Right kidney (tissue), 1 donor: Measurements from ENCODE around the gene NRIP3.
"Not testable (repeated sequence)": the region's sequence is repeated elsewhere in the genome, so short reads cannot be mapped to it uniquely, and the experiment has no call there.

Source experiments
- DNase-seq: peaks from one replicate; pipeline ENCODE4 v3.0.0-alpha.2; 2016

NRIP3 gene

GRCh38 chr11:8971924-8972316 is 31.9 kb downstream of the NRIP3 start:
- no peak for DNase-seq

DNA sequence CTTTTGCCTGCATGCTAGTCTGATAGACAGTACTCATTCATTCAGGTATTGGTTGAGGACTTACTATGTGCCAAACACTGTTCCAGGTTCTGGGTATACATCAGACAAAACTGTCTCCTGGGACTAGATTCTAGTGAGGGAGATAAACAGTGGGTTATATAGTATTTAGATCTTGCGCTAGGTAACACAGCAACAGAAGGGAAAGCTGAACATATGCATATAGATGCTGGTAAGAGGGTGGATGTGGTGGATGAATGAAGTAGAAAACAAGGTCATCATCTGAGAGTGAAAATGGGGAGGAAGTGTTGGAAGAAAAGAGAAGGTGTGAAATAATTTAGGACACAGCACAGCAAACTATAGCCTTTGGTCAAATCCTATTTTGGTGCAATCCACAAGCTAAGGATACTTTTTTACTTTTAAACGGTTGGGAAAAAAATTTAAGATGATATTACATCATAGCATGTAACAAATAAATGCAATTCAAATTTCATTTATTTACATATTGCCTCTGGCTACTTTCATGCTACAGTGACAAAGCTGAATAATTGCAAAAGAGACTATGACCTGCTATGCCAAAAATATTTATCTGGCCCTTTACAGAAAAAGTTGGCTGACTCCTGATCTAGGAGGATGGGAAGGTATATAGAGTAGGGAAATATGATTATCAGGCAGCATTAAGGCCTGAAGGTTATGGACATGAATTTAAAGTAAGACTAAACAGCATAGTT is 32.4 kb downstream of the NRIP3 start:
- no peak for DNase-seq

DNA sequence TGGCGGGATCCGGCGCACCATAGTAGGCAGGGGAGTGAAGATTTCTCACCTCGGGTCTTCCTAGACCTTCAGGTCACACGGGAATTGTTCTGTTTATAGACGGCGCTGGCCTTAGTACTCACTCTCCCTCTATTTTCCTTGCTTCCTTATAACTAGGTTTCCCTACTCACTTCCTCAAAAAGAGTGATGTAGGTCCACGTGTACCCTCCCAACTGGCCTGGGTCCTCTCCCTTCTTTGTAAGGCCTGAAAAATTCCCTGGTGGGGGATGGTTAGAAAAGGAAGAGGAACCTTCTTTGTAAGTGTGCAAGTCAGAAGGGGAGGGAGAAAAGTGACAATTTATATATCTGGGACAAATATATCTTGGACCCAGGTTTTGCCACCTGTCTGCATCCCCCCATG is 36.6 kb downstream of the NRIP3 start:
- no peak for DNase-seq

DNA sequence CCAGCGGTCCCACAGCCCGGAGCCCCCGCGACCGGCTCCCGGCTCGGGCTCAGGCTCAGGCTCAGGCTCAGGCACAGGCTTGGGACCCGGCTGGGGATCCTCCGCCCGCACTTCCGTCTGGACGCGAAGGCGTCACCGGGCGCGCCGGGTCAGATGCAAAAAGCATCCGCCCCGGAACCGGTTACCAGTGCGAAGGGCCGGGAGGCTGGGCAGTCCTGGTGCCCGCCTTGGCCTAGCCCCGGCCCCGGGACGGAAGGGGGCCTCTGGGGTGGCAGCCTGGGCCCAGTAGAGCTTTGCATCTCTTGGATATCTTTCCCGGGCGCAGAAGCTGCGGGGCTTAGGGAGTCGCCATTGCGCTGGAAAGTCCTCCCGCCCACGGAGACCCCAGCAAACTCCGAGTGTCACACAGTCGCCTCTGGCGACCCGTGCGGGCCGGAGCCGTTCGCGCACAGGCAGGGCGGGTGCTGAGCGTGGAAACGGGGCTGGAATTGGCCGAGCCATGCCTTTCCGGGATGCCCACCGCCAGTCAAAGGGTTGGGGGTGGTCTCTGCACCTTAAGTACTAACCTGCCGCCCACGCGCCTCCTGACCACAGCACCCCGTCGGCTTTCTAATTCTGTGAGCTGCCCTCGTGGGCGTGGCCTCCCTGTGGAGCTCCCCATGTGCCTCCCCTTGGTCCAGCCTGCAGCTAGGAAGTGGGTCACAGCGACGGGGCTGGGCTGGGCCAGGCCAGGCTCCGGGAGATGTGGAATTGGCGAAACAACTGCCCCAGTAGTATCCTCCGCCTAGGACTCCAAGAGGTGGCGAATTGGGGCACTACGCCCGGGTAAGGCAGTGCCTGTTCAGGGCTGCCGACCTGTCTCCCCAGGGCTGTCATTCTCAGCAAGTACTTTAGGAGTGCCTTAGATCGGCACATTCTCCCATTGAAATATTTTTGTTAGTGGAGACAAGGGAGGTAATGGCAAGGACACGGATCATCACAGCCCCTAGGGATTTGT is 39.2 kb downstream of the NRIP3 start, which contains the start of gene TMEM9B:
Gene TMEM9B (minus strand): TSS at position 119 of the 997 bp plus-strand sequence. CDS start 129 bp downstream, outside the sequence.
- peak; percentile 99 for DNase-seq

GRCh38 chr11:8963569-8964323 is 40.1 kb downstream of the NRIP3 start:
- no peak for DNase-seq

- no peak for DNase-seq
These were observed 41.0 kb downstream of the NRIP3 start for GRCh38 chr11:8962841-8963240.

- no peak for DNase-seq
These were observed 42.4 kb downstream of the NRIP3 start for GRCh38 chr11:8961401-8961800.

GRCh38 chr11:8959546-8960166 is 44.1 kb downstream of the NRIP3 start:
- DNase-seq: peak; percentile 28

- DNase-seq: no peak
These were observed 46.9 kb downstream of the NRIP3 start for GRCh38 chr11:8956860-8957259.

DNA sequence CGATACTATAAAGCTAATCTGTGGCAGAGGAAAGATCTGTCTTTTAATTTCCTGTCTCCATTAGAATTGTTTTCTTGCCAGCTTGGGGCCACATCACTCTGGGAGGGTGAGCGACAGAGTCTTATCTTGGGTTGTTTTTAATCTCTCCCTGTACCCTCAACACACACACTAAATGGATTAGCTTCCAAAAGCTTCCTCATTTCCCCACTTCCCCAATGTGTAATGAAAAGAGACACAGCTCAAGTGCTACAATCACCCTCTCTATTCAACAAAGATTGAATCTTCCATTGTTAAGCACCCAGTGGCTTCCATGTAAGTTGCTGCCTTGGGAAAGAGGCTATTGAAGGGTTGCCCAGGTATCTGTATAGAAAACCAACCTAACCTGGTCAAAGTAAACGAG is 54.9 kb downstream of the NRIP3 start:
- DNase-seq: no peak

- no peak for DNase-seq
These were observed 56.4 kb downstream of the NRIP3 start for GRCh38 chr11:8947230-8947943.

DNA sequence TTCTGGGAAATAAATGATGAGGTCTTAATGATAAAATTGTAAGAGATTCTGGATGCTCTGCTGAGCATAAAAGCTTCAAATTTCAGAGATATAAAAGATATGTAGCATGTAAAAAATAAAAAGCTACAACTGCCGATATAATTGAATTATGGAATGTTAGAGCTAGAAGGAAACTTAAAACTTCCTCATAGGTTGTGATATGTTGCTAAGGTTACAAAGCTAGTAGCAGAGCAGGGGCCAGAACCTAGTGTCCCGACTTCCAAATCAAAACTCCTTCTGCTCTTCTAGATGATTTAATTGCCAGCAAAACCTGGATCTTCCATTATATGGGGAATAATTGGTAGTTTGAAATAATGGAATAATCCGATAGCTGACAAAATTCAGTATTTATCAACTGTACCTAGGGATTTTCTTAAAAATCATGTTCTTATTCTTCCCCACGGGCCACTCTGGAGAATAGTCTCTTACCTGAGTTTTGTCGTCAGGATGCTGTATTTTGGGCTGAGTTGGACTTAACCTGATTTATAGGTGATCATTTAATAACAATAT is 61.2 kb downstream of the NRIP3 start, which contains the start of gene ASCL3:
Gene ASCL3 (minus strand): TSS at position 499 of the 549 bp plus-strand sequence. CDS start 4,855 bp downstream, outside the sequence.
- DNase-seq: no peak

GRCh38 chr11:8941341-8942103 is 62.3 kb downstream of the NRIP3 start:
- DNase-seq: no peak

DNA sequence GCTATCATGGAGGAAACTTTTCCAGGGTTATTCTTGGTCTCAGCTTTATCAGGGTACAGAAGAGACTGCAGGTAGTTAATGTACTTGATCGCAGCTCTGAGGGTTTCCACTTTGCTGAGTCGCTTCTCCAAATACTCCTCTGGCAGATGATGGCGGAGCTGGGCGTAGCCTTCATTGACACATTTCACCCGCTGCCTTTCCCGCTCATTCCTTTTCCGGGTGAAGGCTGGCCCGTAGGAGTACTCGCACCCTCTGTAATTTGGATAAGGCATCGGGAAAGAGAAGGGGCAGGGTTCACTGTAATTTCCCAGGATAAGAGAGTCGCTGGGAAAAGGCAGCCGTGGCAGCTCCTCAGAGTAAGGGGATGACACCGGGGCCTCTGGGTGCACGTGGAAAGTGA is 66.1 kb downstream of the NRIP3 start:
- DNase-seq: no peak

DNA sequence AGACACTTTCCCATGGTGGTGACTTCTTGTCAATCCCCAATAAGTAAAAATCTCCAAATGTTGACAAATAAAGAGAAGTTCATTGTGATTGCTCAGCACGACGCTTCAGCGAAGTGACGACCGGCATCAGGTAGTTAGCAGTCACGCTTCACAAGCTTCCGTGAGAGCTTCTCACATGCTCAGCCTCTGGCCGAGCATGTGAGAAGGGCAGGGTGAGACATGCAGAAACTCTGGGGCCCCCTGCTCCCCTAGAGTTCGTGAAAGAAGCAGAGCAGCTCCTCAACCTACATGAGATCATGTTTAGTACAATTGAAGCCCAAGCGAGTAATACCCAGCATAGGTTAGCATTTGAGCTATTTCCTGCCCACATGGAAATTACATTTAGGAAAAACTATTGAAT is 66.6 kb downstream of the NRIP3 start:
- DNase-seq: no peak

DNA sequence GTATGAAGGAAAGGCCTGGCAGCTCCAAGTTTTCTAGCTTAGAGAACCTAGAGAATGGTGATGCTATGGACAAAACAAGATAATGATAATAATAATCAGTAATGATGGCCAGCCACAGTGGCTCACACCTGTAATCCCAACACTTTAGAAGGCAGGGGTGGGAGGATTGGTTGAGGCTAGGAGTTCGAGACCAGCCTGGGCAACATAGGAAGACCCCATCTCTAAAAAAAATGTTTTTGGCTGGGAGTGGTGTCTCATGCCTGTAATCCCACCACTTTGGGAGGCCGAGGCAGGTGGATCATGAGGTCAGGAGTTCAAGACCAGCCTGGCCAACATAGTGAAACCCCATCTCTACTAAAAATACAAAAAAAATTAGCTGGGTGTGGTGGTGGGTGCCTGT is 68.0 kb downstream of the NRIP3 start:
- DNase-seq: not testable (repeated sequence)

DNA sequence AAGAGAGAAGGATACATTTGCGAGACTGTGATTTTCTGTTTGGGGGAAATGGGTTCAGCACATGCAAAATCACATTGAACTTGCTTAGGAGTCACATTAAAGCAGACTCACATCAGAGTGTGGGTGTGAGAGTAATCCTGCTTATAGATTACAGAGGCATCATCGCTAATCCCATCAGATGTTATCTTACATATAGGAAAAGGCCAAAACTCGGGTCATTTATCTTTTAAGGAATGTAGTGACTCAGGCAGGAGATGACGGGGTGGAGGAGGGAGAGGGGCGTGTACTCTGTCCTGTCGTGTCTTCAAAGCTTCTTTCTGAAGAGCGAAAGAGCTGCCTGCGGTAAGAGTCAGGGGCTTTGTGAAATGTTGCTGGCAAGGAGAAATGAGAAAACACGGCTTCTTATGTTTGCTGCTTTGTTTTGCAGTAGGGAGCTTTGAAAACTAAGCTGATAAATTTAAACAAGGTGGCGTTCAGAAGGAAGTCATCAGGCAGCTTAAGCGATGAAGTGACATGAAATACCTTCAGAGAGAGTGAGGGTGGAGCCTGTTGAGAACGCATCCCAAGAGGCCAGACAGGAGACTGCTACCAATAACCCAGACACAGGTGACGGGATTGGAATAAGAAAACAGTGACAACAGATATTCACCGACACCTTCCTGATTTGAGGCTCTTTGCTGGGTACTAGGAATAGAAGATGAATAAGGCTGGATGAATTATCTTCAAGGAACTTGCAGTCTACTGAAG is 68.9 kb downstream of the NRIP3 start:
- no peak for DNase-seq

- no peak for DNase-seq
These were observed 69.9 kb downstream of the NRIP3 start for GRCh38 chr11:8933931-8934330.

DNA sequence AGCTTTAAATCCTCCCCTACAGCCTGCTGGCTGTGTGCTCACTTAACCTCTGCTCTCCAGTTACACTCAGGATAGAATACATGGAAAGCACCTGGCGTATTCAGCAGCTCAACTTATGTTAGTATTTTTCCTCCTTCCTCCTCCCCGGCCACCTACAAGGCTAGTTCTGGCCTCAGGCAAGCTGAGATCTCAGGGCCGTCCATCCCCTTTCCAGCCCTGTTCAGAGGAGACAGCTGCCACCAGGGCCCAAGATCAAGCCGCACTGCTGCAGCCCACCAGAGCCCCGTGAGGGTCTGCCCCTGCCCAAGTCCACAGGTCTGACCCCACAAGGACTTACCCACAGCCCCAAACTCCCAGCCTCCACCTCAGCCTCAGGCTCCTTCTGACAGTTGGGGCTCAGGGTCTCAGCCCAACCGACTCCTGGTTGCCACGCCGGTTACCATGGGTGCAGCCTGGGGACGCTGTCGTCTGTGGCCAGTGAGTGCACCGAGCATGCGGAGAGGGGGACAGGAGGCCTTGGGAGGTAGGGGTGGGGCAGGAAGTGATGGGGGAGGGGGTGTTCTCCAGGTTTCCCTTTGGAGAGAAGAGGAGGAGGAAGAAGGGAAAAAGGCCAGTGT is 71.1 kb downstream of the NRIP3 start, which contains the start of gene C11orf16:
Gene C11orf16 (minus strand): TSS at position 384 of the 617 bp plus-strand sequence. CDS start 639 bp downstream, outside the sequence.
- no peak for DNase-seq
